AG04449 (cell line): ENCODE measurements around the gene RBMX.

Source experiments
- CTCF ChIA-PET: fragments of 350-600 bp; formaldehyde crosslinking; extraction: SDS; loops from one replicate; lab custom pipeline; 2021; ENCODE audit warnings: antibody characterized with exemption; lab: Yijun Ruan, JAX
- POLR2A ChIA-PET: fragments of 400-600, 350-600 bp; formaldehyde crosslinking; extraction: SDS; loops from one replicate; lab custom pipeline; 2020; ENCODE audit warnings: antibody characterized with exemption, inconsistent platforms; lab: Yijun Ruan, JAX
- DNase-seq: peaks from one replicate; pipeline ENCODE4 v3.0.0-alpha.2; 2010; ENCODE audit warnings: low read depth, low spot score
- H3K4me3 ChIP-seq: 2 replicates; pipeline ENCODE4 v1.5.1; 2011; ENCODE audit warnings: low read depth, mild to moderate bottlenecking, control low read depth, low read length
- CTCF ChIP-seq: IDR thresholded peaks from one replicate; pipeline ENCODE4 v1.5.1; 2011; ENCODE audit warnings: mild to moderate bottlenecking, moderate library complexity, low read length, control low read depth, inconsistent platforms; ENCODE audit not compliant: insufficient read depth; ENCODE audit errors: missing control alignments

RBMX gene

GRCh38 chrX:136858007-136858756, 22.3 kb downstream of the RBMX start:
- CTCF ChIA-PET, result no interaction called here
- H3K4me3 ChIP-seq, result no peak overlapping the region
- TF ChIP-seq CTCF, result no peak
- DNase-seq, result no peak
- POLR2A ChIA-PET, result no interaction called here

GRCh38 chrX:136856551-136856950, 24.0 kb downstream of the RBMX start:
- H3K4me3 ChIP-seq, result no peak overlapping the region
- TF ChIP-seq CTCF, result no peak
- DNase-seq, result no peak
- CTCF ChIA-PET, result no interaction called here
- POLR2A ChIA-PET, result no interaction called here

GRCh38 chrX:136856050-136856449, 24.5 kb downstream of the RBMX start:
- POLR2A ChIA-PET, result no interaction called here
- CTCF ChIA-PET, result no interaction called here
- no peak for DNase-seq
- H3K4me3 ChIP-seq, result no peak overlapping the region
- no peak for TF ChIP-seq CTCF

GRCh38 chrX:136851526-136851925, 29.0 kb downstream of the RBMX start:
- no peak for DNase-seq
- TF ChIP-seq CTCF, result no peak
- ChIA-PET CTCF (no interaction called here), POLR2A (no interaction called here)
- no peak overlapping the region for H3K4me3 ChIP-seq

- ChIA-PET POLR2A (no interaction called here), CTCF (no interaction called here)
- no peak for DNase-seq
- no peak for TF ChIP-seq CTCF
- H3K4me3 ChIP-seq, result no peak overlapping the region
Measured at GRCh38 chrX:136850441-136851175, 29.9 kb downstream of the RBMX start.

- DNase-seq, result no peak
- POLR2A ChIA-PET, result no interaction called here
- H3K4me3 ChIP-seq, result no peak overlapping the region
- CTCF ChIA-PET, result no interaction called here
- TF ChIP-seq CTCF, result no peak
Measured at GRCh38 chrX:136849395-136849794, 31.1 kb downstream of the RBMX start.
